DOHH2 (cell line): ENCODE data around the gene FBXL20.
"Not testable (repeated sequence)": the region's sequence is repeated elsewhere in the genome, so short reads cannot be mapped to it uniquely, and the experiment has no call there.

Experiments
- H3F3A ChIP-seq: fragments of 200-600 bp; sonication (generic), shearing (Covaris generic); 2 replicates; pipeline ENCODE4 v1.6.0; 2016; ENCODE audit warnings: antibody characterized with exemption, mild to moderate bottlenecking; ENCODE audit not compliant: control insufficient read depth, insufficient read depth
- H3K27ac ChIP-seq: fragments of 200-600 bp; sonication (generic); 2 replicates; pipeline ENCODE4 v1.5.1; 2014; ENCODE audit warnings: low read depth, mild to moderate bottlenecking, low read length, moderate library complexity
- H3K27me3 ChIP-seq: fragments of 200-600 bp; sonication (generic); 2 replicates; pipeline ENCODE4 v1.6.1; 2014; ENCODE audit warnings: mild to moderate bottlenecking, low read length, mixed read lengths; ENCODE audit not compliant: control insufficient read depth
- H3K36me3 ChIP-seq: fragments of 200-600 bp; sonication (generic); 2 replicates; pipeline ENCODE4 v1.6.1; 2014; ENCODE audit warnings: mild to moderate bottlenecking, low read length, moderate library complexity, mixed read lengths; ENCODE audit not compliant: control insufficient read depth
- H3K4me1 ChIP-seq: fragments of 200-600 bp; sonication (generic); 2 replicates; pipeline ENCODE4 v1.6.1; 2014; ENCODE audit warnings: mild to moderate bottlenecking, low read length, mixed read lengths; ENCODE audit not compliant: control insufficient read depth
- H3K4me2 ChIP-seq: fragments of 200-600 bp; sonication (generic); 2 replicates; pipeline ENCODE4 v1.6.0; 2014; ENCODE audit warnings: mild to moderate bottlenecking, low read length, moderate library complexity
- H3K4me3 ChIP-seq: fragments of 200-600 bp; sonication (generic); 2 replicates; pipeline ENCODE4 v1.5.1; 2014; ENCODE audit warnings: mild to moderate bottlenecking, low read length, mixed read lengths
- H3K79me2 ChIP-seq: fragments of 200-600 bp; sonication (generic); 2 replicates; pipeline ENCODE4 v1.6.1; 2014; ENCODE audit warnings: mild to moderate bottlenecking, low read length, mixed read lengths; ENCODE audit not compliant: control insufficient read depth
- H3K9me2 ChIP-seq: fragments of 200-600 bp; sonication (generic); replicated peaks from 2 replicates; pipeline ENCODE4 v1.6.1; 2014; ENCODE audit warnings: mild to moderate bottlenecking, low read length, mixed read lengths; ENCODE audit not compliant: control insufficient read depth
- H3K9me3 ChIP-seq: fragments of 200-600 bp; sonication (generic); 2 replicates; pipeline ENCODE4 v1.6.1; 2014; ENCODE audit warnings: antibody characterized with exemption, low read length, mixed read lengths; ENCODE audit not compliant: control insufficient read depth, insufficient read depth
- H4K20me1 ChIP-seq: fragments of 200-600 bp; sonication (generic); 2 replicates; pipeline ENCODE4 v1.6.0; 2014; ENCODE audit warnings: low read depth, mild to moderate bottlenecking, antibody characterized with exemption, low read length, moderate library complexity; ENCODE audit not compliant: control insufficient read depth, insufficient read depth
- CTCF ChIP-seq: fragments of 200-600 bp; sonication (generic); IDR thresholded peaks from one replicate; pipeline ENCODE4 v1.5.1; 2014; ENCODE audit warnings: antibody characterized with exemption, mild to moderate bottlenecking, low read depth, low read length; ENCODE audit not compliant: poor library complexity, severe bottlenecking
- EZH2phosphoT487 ChIP-seq: fragments of 200-600 bp; sonication (generic); IDR thresholded peaks from 2 replicates; pipeline ENCODE4 v1.6.1; 2017; ENCODE audit warnings: borderline replicate concordance, mild to moderate bottlenecking, antibody characterized with exemption, low read length, moderate library complexity, mixed read lengths

The FBXL20 gene

GRCh38 chr17:39339272-39339671 lies 62.2 kb downstream of the FBXL20 start:
- Histone ChIP-seq H3F3A (peaks cover 2% of the 10 kb centered on the region; the same call in 1 of the 2 replicates), H3K9me3 (no peaks in the 10 kb centered on the region), H3K4me1 (peaks cover 20% of the 10 kb centered on the region), H4K20me1 (no peaks in the 10 kb centered on the region), H3K4me2 (no peak overlapping the region), H3K4me3 (no peak overlapping the region), H3K36me3 (no peaks in the 10 kb centered on the region), H3K27ac (no peak overlapping the region), H3K79me2 (no peaks in the 10 kb centered on the region), H3K9me2 (no peaks in the 10 kb centered on the region), H3K27me3 (no peaks in the 10 kb centered on the region)
- TF ChIP-seq EZH2phosphoT487 (no peak), CTCF (no peak)

- not testable (repeated sequence) for H3K9me3 ChIP-seq, H3K9me2 ChIP-seq, H3K4me3 ChIP-seq, H3K36me3 ChIP-seq, H3K27ac ChIP-seq, H3F3A ChIP-seq, H3K79me2 ChIP-seq, H3K4me2 ChIP-seq, H4K20me1 ChIP-seq, H3K27me3 ChIP-seq
- H3K4me1 ChIP-seq = peaks cover 20% of the 10 kb centered on the region
Measured at GRCh38 chr17:39337649-39338048, 63.8 kb downstream of the FBXL20 start.

GRCh38 chr17:39335704-39336223 lies 65.7 kb downstream of the FBXL20 start:
- no peak overlapping the region for H3K4me3 ChIP-seq
- peak overlapping the region; percentile 9; the same call in 1 of the 2 replicates for H3K4me2 ChIP-seq
- H3K4me1 ChIP-seq = peaks cover 26% of the 10 kb centered on the region
- no peaks in the 10 kb centered on the region for H3K36me3 ChIP-seq
- TF ChIP-seq EZH2phosphoT487 (no peak), CTCF (no peak)
- H3K27ac ChIP-seq = no peak overlapping the region
- no peaks in the 10 kb centered on the region for H3K9me2 ChIP-seq
- H3K79me2 ChIP-seq = no peaks in the 10 kb centered on the region
- no peaks in the 10 kb centered on the region for H4K20me1 ChIP-seq
- no peaks in the 10 kb centered on the region for H3K9me3 ChIP-seq
- no peaks in the 10 kb centered on the region for H3F3A ChIP-seq
- no peaks in the 10 kb centered on the region for H3K27me3 ChIP-seq

- not testable (repeated sequence) for H3K9me3 ChIP-seq, H3K27me3 ChIP-seq, H3K79me2 ChIP-seq, H3K36me3 ChIP-seq, H3K27ac ChIP-seq, H3K4me3 ChIP-seq, H3F3A ChIP-seq, H4K20me1 ChIP-seq, H3K4me2 ChIP-seq, H3K9me2 ChIP-seq
- peaks cover 23% of the 10 kb centered on the region for H3K4me1 ChIP-seq
Measured at GRCh38 chr17:39334008-39334744, 67.2 kb downstream of the FBXL20 start.
